ENCODE measurements around the gene CCNG2.
A peak's percentile ranks its signal among the peaks of the same experiment; 100 is the strongest.

Gene CCNG2

DNA sequence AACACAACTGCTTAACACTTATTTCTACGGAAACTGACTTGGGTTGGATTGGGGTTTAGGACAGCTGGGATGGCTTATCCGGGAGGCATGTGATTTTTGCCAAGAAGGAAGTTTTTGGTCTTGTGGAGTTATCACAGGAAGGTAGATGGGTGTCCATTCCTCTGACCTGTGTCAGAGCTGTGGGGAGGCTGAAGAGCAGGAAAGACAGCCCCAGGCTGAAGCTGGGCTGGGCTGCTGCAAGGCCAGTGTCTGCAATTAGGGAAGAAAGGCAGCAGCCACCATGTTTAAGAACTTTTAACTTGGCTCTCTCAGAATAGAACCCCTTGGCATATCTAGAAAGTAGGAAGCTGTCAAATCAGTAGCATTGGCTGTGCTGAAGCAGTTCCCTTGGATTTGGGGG is 42.3 kb downstream of the CCNG2 start:
- no peak overlapping the region for H3K27ac ChIP-seq
- TF ChIP-seq, protein P1, sequence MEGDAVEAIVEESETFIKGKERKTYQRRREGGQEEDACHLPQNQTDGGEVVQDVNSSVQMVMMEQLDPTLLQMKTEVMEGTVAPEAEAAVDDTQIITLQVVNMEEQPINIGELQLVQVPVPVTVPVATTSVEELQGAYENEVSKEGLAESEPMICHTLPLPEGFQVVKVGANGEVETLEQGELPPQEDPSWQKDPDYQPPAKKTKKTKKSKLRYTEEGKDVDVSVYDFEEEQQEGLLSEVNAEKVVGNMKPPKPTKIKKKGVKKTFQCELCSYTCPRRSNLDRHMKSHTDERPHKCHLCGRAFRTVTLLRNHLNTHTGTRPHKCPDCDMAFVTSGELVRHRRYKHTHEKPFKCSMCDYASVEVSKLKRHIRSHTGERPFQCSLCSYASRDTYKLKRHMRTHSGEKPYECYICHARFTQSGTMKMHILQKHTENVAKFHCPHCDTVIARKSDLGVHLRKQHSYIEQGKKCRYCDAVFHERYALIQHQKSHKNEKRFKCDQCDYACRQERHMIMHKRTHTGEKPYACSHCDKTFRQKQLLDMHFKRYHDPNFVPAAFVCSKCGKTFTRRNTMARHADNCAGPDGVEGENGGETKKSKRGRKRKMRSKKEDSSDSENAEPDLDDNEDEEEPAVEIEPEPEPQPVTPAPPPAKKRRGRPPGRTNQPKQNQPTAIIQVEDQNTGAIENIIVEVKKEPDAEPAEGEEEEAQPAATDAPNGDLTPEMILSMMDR (IDR thresholded peaks at IDR 0.05) = no peak
- TF ChIP-seq ZFX (IDR thresholded peaks at IDR 0.05; ENCODE audit: borderline replicate concordance) = no peak

DNA sequence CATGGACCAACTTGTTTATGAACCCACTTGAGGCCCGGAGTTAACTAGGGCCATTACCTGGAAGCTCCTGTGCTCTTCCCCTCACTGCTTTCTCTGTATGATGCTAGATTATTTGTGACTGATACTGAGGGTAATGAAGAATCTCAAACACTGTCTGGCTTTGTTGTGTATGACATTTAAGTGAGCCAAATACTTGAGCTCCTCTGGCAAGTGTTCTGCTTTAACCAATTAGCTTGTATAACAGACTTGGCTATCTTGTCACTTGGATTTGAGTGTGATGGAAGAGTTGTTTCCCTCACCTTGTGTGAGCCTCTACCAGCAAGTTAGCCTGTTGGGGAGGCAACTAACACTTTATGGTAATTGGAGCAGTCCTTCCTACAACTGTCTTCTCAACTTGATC is 42.7 kb downstream of the CCNG2 start:
- no peak overlapping the region for H3K27ac ChIP-seq
- no peak for TF ChIP-seq ZFX (IDR thresholded peaks at IDR 0.05; ENCODE audit: borderline replicate concordance)
- TF ChIP-seq, protein P1 (IDR thresholded peaks at IDR 0.05) = no peak

DNA sequence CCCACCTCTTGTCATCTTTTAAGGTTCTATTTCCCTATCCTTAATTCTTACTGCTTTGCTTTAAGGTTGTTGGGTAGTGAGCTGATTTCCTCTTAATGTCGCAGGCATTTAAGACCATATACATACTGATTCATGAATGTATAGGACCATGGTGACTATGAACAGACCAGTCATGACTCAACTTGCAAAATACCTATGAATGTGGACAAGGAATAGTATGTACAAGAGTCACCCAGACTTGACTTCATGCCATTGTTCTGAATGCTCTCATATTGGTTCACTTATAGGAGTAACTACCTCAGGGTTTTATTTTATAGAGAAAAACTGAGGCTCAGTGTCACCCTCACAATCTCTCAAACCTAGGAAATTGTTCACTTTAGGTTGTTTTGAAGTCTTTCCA is 44.3 kb downstream of the CCNG2 start:
- TF ChIP-seq, protein P1 (IDR thresholded peaks at IDR 0.05) = no peak
- TF ChIP-seq ZFX (IDR thresholded peaks at IDR 0.05; ENCODE audit: borderline replicate concordance) = no peak
- H3K27ac ChIP-seq = no peak overlapping the region

DNA sequence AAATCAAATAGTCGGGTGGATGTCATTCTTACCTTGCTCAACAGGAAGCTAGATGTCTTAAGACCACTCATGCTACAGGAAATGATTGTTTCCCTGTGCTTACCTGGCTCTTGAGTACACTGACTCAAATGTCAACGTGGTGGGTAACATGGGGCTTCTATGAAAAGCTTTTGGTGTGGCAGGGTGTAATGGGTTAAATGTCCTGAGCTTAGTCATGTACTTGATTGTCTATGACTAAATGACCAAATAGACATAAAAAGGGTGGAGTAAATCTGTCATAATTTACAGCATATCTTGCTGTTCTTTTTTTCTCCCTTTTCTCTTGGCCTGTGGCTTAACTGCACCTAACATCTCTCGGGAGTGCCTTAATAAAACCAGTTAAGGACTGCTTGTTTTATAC is 44.9 kb downstream of the CCNG2 start:
- H3K27ac ChIP-seq = no peak overlapping the region
- TF ChIP-seq, protein P1 (IDR thresholded peaks at IDR 0.05) = no peak
- no peak for TF ChIP-seq ZFX (IDR thresholded peaks at IDR 0.05; ENCODE audit: borderline replicate concordance)

DNA sequence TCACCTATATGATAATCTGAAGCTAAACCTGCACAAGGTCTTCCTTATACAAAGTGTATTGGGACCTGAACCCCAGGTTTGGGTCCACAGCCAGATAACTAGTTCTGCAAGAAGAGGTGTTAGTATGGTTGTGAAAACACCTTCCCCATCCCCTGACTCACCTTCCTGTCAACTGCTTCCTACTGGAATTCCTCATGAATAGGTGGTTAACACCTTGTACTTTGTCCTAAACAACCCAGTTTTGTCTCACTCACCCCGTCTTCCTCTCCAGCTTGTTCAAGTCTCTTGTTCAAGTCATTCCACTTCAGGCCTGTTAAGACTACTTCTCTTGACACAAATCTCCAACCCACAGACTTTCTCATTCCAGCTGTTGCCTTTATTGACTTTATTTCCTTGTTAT is 45.5 kb downstream of the CCNG2 start:
- H3K27ac ChIP-seq = no peak overlapping the region
- TF ChIP-seq, protein P1 (IDR thresholded peaks at IDR 0.05) = no peak
- no peak for TF ChIP-seq ZFX (IDR thresholded peaks at IDR 0.05; ENCODE audit: borderline replicate concordance)

DNA sequence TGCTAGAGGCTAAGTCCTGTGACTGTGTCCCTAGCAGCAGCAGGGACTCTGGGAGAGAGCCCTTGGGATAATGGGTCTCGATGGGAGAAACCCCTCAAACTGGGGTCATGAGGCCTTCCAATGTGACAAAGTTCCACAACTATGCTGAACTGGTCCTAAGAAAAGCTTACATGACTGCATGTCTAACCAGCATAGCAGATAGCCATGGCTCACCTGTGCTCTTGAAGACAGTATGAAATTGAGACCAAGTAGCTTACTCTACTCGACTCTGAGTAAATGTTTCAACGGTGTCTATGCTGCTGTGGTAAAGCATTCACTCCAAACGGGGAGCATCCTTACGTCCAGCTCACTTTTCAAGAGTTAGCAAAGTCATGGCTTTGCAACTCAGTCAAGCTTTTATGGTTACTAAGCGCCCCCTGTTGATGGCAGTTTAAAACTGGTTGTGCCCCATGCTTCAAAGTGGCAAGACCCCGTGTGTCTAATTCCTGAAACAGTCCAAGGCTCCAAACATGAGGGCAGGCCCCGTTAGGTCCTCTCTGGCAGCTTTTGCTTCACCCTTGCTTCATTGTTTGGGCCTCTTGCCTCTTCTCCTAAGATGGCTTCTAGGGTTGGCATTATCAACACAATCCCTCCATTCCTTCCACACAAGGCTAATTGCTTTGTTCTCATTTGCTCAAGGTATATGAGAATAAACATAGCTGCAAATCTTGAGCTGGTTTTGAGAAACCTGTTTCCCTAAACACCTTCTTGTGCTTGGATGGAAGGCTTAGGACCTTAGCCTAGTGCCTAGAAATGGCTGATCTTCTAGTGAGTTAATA is 46.6 kb downstream of the CCNG2 start:
- no peak for TF ChIP-seq ZFX (IDR thresholded peaks at IDR 0.05; ENCODE audit: borderline replicate concordance)
- TF ChIP-seq, protein P1 (IDR thresholded peaks at IDR 0.05) = peak; percentile 78

DNA sequence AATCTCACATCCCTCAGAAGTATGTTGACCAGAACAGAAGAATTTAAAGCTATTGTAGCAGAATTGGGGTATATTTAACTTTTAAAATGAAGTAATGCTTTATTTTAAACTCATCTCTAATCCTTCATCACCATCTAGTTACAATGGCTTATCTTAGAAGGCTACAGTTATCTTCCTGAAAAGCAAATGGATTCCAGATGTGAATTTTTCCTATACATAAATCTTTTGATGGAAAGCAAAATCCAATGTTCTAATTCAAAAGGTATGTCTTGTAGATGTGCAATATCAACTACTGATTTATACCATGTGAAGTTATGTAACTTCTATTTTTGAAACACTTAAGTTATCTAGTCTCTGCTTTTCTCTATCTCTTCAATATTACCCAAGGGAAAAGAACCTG is 47.6 kb downstream of the CCNG2 start:
- TF ChIP-seq ZFX (IDR thresholded peaks at IDR 0.05; ENCODE audit: borderline replicate concordance) = no peak
- TF ChIP-seq, protein P1 (IDR thresholded peaks at IDR 0.05) = no peak

More for the DNA sequence above, 46.6 kb downstream of the CCNG2 start:
- H3K27ac ChIP-seq = no peak overlapping the region

More for the DNA sequence above, 47.6 kb downstream of the CCNG2 start:
- no peak overlapping the region for H3K27ac ChIP-seq

Data from 22Rv1 (cell line).